Measurements from ENCODE around the gene INPP5J. TPM values are rescaled to one million over a fixed set of nuclear protein-coding genes. Genes with fewer than 3 reads are reported as not detected.
A peak's percentile ranks its signal among the peaks of the same experiment; 100 is the strongest.

INPP5J gene
- total RNA-seq, 4 donors from 2014 or later: 0.54 to 5.3 (median 2.1) TPM

DNA sequence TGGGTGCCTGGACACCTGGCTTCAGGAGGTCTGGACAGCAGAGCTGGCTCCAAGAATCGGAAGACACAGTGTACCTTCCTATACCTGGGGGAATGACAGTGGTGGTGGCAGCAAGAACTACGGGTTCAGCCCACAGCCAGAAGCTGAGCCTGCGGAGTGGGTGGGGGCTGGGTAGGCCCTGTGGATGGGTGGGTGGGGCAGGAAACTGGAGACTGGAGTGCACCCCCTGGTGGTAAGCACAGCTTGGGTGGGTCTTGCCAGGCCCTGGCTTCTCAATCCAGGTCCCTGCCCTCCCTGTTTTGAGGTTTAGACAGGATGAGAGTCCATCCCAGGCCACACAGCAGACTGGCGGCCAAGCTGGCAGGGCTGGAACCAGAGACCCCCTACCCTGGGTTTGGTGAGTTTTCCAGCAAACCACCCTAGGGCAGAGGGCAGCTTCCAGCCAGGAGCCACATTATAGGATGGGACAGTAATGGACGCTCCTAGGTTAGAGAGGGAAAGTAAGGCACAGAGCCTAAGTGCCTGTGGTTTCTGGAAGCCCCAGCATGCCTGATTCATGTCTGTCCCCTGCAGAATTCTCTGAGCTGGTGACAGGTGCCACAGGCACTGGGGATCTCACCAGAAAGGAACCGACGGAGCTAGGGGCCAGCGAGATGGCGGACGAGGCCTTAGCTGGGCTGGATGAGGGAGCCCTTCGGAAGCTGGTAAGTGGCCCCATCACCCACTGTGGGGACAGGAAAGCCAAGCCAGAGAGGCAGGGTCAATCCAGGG, 40.0 kb upstream of the INPP5J start:
- peak overlapping the region; percentile 76 to 89 for H3K4me3 ChIP-seq
- H3K27ac ChIP-seq: peak overlapping the region; percentile 89 to 100 (median 98)
- no CpG with 5 or more reads among the region's 11 CpGs for WGBS, 2 donors (ENCODE audit: low coverage in 1 of 2)
- peaks cover 0 to 10% of the 10 kb centered on the region in 2 donors for H3K36me3 ChIP-seq
- peaks cover 0 to 72% (median 50%) of the 10 kb centered on the region in 3 donors for H3K4me1 ChIP-seq
- no peaks in the 10 kb centered on the region for H3K27me3 ChIP-seq
- TF ChIP-seq POLR2AphosphoS5 (IDR thresholded peaks at IDR 0.05) (peak; percentile 71), EP300 (IDR thresholded peaks at IDR 0.05) (no peak), POLR2A (IDR thresholded peaks at IDR 0.05) (peak in 1 of 2 donors; percentile 30)
- TF ChIP-seq, protein P1, sequence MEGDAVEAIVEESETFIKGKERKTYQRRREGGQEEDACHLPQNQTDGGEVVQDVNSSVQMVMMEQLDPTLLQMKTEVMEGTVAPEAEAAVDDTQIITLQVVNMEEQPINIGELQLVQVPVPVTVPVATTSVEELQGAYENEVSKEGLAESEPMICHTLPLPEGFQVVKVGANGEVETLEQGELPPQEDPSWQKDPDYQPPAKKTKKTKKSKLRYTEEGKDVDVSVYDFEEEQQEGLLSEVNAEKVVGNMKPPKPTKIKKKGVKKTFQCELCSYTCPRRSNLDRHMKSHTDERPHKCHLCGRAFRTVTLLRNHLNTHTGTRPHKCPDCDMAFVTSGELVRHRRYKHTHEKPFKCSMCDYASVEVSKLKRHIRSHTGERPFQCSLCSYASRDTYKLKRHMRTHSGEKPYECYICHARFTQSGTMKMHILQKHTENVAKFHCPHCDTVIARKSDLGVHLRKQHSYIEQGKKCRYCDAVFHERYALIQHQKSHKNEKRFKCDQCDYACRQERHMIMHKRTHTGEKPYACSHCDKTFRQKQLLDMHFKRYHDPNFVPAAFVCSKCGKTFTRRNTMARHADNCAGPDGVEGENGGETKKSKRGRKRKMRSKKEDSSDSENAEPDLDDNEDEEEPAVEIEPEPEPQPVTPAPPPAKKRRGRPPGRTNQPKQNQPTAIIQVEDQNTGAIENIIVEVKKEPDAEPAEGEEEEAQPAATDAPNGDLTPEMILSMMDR (IDR thresholded peaks at IDR 0.05): peak in 3 of 4 experiments; percentile 79 to 91 (median 81)
- ATAC-seq: peak; percentile 21
- H3K9me3 ChIP-seq: no peaks in the 10 kb centered on the region

DNA sequence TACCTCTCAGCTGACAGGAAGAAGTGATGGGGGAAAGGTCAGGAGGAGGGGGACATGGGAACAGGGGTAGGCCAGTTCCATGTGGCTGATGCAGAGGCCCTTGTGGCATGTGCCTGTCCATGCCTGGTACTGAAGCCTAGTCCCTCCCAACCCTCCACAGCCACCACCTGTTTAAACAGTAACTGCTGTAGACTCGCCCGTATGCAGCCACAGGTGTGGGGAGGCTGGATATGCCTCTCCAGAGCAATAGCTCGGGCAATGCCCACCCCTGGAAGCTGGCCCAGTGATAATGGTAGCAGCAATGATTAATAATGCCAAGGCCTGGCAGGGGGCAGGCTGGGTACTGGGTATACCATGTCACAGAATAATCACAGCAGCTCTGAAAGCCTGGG, 39.4 kb upstream of the INPP5J start:
- no peaks in the 10 kb centered on the region for H3K9me3 ChIP-seq
- no peak for TF ChIP-seq EP300 (IDR thresholded peaks at IDR 0.05)
- TF ChIP-seq POLR2A (IDR thresholded peaks at IDR 0.05): no peak
- TF ChIP-seq, protein P1 (IDR thresholded peaks at IDR 0.05): no peak
- no peak for TF ChIP-seq POLR2AphosphoS5 (IDR thresholded peaks at IDR 0.05)
- WGBS, 2 donors (ENCODE audit: low coverage in 1 of 2): 30% methylated on average over 2 of the region's 3 CpGs; no CpG with 5 or more reads in 1 of the 2 donors
- H3K27ac ChIP-seq: peak overlapping the region; percentile 89 to 100 (median 98)
- no peaks in the 10 kb centered on the region for H3K27me3 ChIP-seq
- H3K4me1 ChIP-seq: peaks cover 0 to 78% (median 55%) of the 10 kb centered on the region in 3 donors
- peak overlapping the region; percentile 76 to 89 for H3K4me3 ChIP-seq
- no peak for ATAC-seq
- peaks cover 0 to 16% of the 10 kb centered on the region in 2 donors for H3K36me3 ChIP-seq

- no peak for ATAC-seq
- Histone ChIP-seq H3K27ac (peak overlapping the region; percentile 89 to 100 (median 98)), H3K4me3 (peak overlapping the region; percentile 76 to 89), H3K27me3 (no peaks in the 10 kb centered on the region), H3K36me3 (peaks cover 0 to 24% of the 10 kb centered on the region in 2 donors), H3K4me1 (peaks cover 0 to 86% (median 61%) of the 10 kb centered on the region in 3 donors), H3K9me3 (no peaks in the 10 kb centered on the region)
- WGBS, 2 donors (ENCODE audit: low coverage in 1 of 2): 33 to 36% methylated on average over 1 of the region's 18 CpGs
- TF ChIP-seq POLR2AphosphoS5 (IDR thresholded peaks at IDR 0.05) (no peak), POLR2A (IDR thresholded peaks at IDR 0.05) (no peak), EP300 (IDR thresholded peaks at IDR 0.05) (no peak)
- TF ChIP-seq, protein P1 (IDR thresholded peaks at IDR 0.05): no peak
Measured at GRCh38 chr22:31083923-31084810, 38.6 kb upstream of the INPP5J start.

- peak overlapping the region; percentile 76 to 89 for H3K4me3 ChIP-seq
- peak overlapping the region; percentile 89 to 100 (median 98) for H3K27ac ChIP-seq
- H3K27me3 ChIP-seq: no peaks in the 10 kb centered on the region
- H3K4me1 ChIP-seq: peaks cover 0 to 91% (median 65%) of the 10 kb centered on the region in 3 donors
- ATAC-seq: peak; percentile 70
- TF ChIP-seq EP300 (IDR thresholded peaks at IDR 0.05): no peak
- TF ChIP-seq POLR2AphosphoS5 (IDR thresholded peaks at IDR 0.05): peak; percentile 78
- TF ChIP-seq, protein P1 (IDR thresholded peaks at IDR 0.05): peak in 3 of 4 experiments; percentile 88 to 92 (median 89)
- peak; percentile 72 to 76 for TF ChIP-seq POLR2A (IDR thresholded peaks at IDR 0.05)
- WGBS, 2 donors (ENCODE audit: low coverage in 1 of 2): no CpG with 5 or more reads among the region's 69 CpGs
- H3K36me3 ChIP-seq: peaks cover 0 to 32% of the 10 kb centered on the region in 2 donors
- no peaks in the 10 kb centered on the region for H3K9me3 ChIP-seq
Measured at GRCh38 chr22:31084811-31085492, 37.8 kb upstream of the INPP5J start.
